Liver (tissue), 3 donors: ENCODE data around the gene TUFT1.
A peak's percentile ranks its signal among the peaks of the same experiment; 100 is the strongest.

Experiments
- ATF3 ChIP-seq: IDR thresholded peaks from 2 replicates; pipeline ENCODE4 v1.6.1; 2016; ENCODE audit warnings: antibody characterized with exemption
- CTCF ChIP-seq: fragments of 150-350 bp; IDR thresholded peaks from 2 replicates; pipeline ENCODE4 v1.5.1; 2017; ENCODE audit warnings: improper control_type of control experiment, low read depth, low read length; ENCODE audit not compliant: missing input control
- EGR1 ChIP-seq, 2 donors: IDR thresholded peaks; 2 replicates each; pipeline ENCODE4 v1.6.1; 2016 to 2018; ENCODE audit warnings: antibody characterized with exemption in 2 of 2, low read depth in 2 of 2
- GABPA ChIP-seq, 2 donors: IDR thresholded peaks in 1 of 2; conservative IDR thresholded peaks in 1 of 2; 2 replicates each; pipeline ENCODE4 v1.6.1; 2016; ENCODE audit warnings: antibody characterized with exemption in 2 of 2, mild to moderate bottlenecking in 1 of 2, moderate library complexity in 1 of 2
- REST ChIP-seq: IDR thresholded peaks from 2 replicates; pipeline ENCODE4 v1.6.1; 2016; ENCODE audit warnings: antibody characterized with exemption, mild to moderate bottlenecking
- TAF1 ChIP-seq: conservative IDR thresholded peaks from 2 replicates; pipeline ENCODE4 v1.6.1; 2016; ENCODE audit warnings: antibody characterized with exemption, mild to moderate bottlenecking
- YY1 ChIP-seq: IDR thresholded peaks from 2 replicates; pipeline ENCODE4 v1.6.1; 2016; ENCODE audit warnings: antibody characterized with exemption, mild to moderate bottlenecking
- donor health status: healthy.
- donor health status: healthy.

GRCh38 chr1:151510957-151511635 is 29.0 kb upstream of the TUFT1 start, which contains the start of gene CGN:
- TF ChIP-seq CTCF = no peak
- no peak for TF ChIP-seq ATF3
- no peak for TF ChIP-seq GABPA (IDR thresholded peaks at IDR 0.05 in 1 of 2, conservative IDR thresholded peaks at IDR 0.05 in 1 of 2)
- peak; percentile 64 to 70 for TF ChIP-seq EGR1 (IDR thresholded peaks at IDR 0.05; ENCODE audit: low read depth in 2 of 2)
- TF ChIP-seq YY1 = no peak
- peak; percentile 62 for TF ChIP-seq REST
- no peak for TF ChIP-seq TAF1
